ENCODE data around the gene HS2ST1.
A peak's percentile ranks its signal among the peaks of the same experiment; 100 is the strongest.
"Not testable (repeated sequence)": the region's sequence is repeated elsewhere in the genome, so short reads cannot be mapped to it uniquely, and the experiment has no call there.

Gene HS2ST1

GRCh38 chr1:87023326-87023725 lies 108.9 kb downstream of the HS2ST1 start:
- no peak for DNase-seq (ENCODE audit: low read depth in 3 of 3)

- DNase-seq (ENCODE audit: low read depth in 3 of 3), result no peak
These were observed 110.6 kb downstream of the HS2ST1 start for GRCh38 chr1:87024936-87025540.

- DNase-seq (ENCODE audit: low read depth in 3 of 3), result not testable (repeated sequence)
These were observed 113.1 kb downstream of the HS2ST1 start for GRCh38 chr1:87027561-87027960.

GRCh38 chr1:87028576-87028975 lies 114.1 kb downstream of the HS2ST1 start:
- DNase-seq (ENCODE audit: low read depth in 3 of 3), result no peak

DNA sequence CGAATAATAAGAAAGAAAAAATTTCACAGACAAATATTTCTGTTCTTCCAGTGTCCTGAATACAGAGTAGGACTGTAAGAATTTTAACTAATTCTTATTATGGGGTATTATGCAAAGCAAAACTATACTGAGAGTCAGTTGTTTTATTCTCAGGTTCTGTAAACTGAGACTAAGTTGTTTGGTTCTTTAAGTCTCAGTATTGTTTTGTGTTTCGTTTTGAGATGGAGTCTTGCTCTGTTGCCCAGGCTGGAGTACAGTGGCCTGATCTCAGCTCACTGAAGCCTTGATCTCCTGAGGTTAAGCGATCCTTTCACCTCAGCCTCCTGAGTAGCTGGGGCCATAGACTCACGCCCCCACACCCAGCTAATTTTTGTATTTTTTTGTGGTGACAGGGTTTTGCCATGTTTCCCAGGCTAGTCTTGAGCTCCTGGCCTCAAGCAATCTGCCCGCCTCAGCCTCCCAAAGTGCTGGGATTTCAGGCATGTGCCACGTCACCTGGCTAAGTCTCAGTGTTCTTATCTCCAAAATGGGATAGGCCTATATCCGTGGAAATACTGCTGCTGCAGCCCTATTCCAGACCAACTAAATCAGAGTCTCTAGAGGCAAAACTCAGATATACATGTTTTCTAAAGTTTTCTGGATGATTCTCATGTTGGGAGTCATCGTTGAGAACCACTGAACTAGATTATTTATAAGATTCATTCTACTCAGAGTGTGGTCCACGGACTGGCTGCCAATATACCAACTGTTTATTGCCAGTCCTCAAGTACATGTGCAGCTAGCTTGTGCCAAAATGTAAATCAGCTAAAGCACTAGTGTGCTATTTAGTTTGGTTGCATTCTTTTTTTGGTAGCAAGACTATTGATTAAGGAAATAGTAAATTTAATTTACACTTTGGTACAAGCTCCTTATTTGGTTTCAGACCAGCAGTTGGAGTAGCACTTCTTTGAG lies 116.6 kb downstream of the HS2ST1 start:
- DNase-seq (ENCODE audit: low read depth in 3 of 3), result no peak

- no peak for DNase-seq (ENCODE audit: low read depth in 3 of 3)
These were observed 119.9 kb downstream of the HS2ST1 start for GRCh38 chr1:87034351-87034750.

DNA sequence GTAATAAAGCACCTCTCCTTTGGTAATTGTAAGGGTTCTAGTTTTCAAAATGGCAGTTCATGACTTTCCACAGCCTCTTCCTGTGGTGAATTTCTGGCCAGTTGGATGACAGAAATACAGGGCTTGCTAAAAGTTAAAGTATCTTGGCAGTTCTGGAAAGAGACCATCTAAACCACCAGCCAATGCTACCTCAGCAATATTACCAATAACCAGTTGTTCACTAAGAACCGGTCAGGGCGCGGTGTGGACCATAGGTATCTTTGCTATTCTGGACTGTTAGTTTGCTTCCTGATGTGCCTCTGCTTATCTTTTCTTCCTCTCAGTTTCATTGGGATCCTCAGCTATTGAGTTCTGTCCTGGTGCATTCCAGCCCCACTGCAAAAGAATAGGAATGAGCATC lies 124.7 kb downstream of the HS2ST1 start:
- DNase-seq (ENCODE audit: low read depth in 3 of 3), result no peak

GRCh38 chr1:87042111-87042811 lies 127.8 kb downstream of the HS2ST1 start:
- DNase-seq (ENCODE audit: low read depth in 3 of 3), result no peak

- DNase-seq (ENCODE audit: low read depth in 3 of 3), result no peak
These were observed 130.0 kb downstream of the HS2ST1 start for GRCh38 chr1:87044424-87044823.

DNA sequence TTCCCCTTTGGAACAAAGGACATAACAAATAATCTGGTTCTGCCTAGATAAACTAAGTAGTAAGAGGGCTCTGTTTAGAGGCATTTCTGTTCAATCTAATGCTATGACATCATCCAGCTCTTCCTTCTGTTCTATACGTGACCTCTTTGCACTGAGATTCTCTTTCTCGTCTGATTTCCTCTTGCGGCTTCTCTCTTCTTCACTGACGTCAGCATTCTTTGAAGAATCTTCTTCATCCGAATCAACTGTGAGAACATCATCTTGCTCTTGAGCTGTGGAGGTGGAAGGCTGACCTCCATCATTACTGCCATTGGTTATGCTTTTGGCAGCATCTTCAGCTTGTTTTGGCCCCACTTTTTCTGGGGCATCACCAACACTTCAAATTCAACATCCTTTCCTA lies 130.4 kb downstream of the HS2ST1 start:
- no peak for DNase-seq (ENCODE audit: low read depth in 3 of 3)

- DNase-seq (ENCODE audit: low read depth in 3 of 3), result peak; percentile 16 to 46 (median 23)
These were observed 131.4 kb downstream of the HS2ST1 start for GRCh38 chr1:87045761-87046304.

- no peak for DNase-seq (ENCODE audit: low read depth in 3 of 3)
These were observed 132.5 kb downstream of the HS2ST1 start for GRCh38 chr1:87046951-87047350.

DNA sequence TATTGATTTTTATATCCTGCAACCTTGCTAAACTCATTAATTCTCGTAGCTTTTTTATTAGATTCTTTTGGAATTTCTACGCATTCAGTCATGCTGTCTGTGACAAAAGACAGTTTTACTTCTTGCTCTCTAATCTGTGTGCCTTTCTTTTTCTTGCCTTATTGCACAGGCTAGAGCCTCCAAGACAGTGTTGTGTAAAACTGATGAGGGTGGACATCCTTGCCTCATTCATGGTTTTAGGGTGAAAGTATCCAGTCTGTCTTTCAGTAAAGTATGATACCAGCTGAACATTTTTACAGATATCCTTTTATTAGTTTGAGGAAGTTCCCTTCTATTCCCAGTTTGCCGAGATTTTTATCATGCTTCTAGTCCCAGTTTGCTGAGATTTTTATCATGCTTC lies 133.8 kb downstream of the HS2ST1 start:
- no peak for DNase-seq (ENCODE audit: low read depth in 3 of 3)

- DNase-seq (ENCODE audit: low read depth in 3 of 3), result no peak
These were observed 137.5 kb downstream of the HS2ST1 start for GRCh38 chr1:87051965-87052364.

- no peak for DNase-seq (ENCODE audit: low read depth in 3 of 3)
These were observed 138.0 kb downstream of the HS2ST1 start for GRCh38 chr1:87052400-87052799.

DNA sequence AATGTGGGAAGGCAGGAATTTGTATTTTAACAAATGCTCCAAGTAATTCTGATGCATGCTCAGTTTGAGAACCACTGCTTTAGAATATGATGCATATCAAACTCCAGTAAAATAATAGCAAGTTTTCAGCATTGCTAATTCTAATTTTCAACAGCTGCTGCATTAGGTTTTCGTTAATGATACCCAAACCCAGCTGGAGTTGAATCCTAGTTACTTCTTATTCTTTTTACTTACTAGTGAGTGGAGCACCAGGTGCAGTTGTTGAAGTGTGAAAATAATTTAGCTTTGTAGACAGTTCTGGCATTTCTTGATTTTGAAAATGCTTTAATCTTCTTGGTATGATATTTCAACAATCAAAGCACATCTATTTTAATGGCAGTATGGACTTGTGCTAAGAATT lies 138.5 kb downstream of the HS2ST1 start:
- no peak for DNase-seq (ENCODE audit: low read depth in 3 of 3)

- DNase-seq (ENCODE audit: low read depth in 3 of 3), result no peak
These were observed 139.0 kb downstream of the HS2ST1 start for GRCh38 chr1:87053446-87053845.

DNA sequence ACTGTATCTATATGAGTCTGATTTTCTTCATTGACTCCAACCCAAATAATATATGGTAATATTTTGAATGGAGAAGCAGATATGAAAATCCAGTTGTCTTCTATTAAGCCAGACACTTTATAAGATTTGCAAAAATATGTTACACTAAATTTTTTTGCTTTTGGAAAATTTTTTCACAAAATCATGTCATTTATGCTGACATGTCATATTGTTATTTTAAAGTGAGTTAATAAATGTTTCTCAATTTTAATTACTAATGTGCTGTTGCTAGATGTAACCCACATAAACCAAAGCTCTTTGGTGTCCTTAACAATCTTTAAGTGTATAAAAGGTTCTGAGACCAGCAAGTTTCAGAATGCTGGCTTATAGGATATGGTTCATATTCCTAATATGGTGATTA lies 142.5 kb downstream of the HS2ST1 start:
- no peak for DNase-seq (ENCODE audit: low read depth in 3 of 3)

DNA sequence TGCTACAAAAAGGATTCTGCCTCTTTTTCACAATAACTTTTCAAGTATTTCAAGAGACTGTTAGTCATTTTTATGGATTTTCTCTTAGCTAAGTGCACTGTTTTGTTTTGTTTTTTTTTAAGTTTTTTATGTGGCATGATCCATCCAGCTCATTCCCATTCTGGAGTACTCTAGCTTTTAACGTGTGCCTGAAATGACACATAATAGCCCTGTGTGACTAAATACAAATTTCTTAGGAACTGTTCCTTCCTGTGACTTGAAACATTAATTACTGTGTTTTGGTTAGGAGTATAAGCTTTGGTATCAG lies 143.9 kb downstream of the HS2ST1 start:
- DNase-seq (ENCODE audit: low read depth in 3 of 3), result no peak

DNA sequence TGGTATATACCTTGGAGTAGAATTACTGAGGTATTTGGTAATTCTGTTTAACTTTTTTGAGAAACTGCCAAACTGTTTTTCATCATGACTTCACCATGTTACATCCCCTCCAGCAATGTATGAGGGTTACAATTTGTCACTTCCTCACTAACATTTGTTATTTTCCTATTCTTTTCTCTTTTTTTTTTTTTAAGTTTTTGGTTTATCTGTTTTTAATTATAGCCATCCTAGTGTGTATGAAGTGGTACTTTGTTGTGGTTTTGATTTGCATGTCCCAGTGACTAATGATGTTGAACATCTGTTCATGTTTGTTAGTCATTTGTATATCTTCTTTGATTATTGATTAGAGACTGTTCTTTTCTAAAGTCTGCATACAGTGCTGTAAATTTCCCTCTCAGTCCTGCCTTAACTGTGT lies 147.3 kb downstream of the HS2ST1 start:
- DNase-seq (ENCODE audit: low read depth in 3 of 3), result no peak

GRCh38 chr1:87062687-87063086 lies 148.3 kb downstream of the HS2ST1 start:
- DNase-seq (ENCODE audit: low read depth in 3 of 3), result no peak

DNA sequence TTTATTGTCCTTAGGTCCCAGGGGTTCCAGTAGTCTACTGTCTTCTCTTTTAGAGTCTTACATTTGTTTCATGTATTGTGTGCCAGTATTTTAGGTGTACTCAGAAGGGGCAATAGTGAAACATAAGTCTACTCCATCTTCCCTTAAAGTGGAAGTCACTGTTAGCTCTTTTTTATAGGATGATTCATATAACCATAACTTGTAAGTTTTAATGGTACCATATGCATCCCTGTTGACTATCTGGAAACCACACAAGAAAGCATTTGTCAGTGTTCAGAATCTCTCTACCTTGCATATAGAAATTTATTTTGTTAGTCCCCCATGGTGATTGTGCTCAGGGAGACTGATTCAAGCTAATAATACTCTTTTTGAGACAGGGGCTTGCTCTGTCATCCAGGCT lies 149.9 kb downstream of the HS2ST1 start:
- no peak for DNase-seq (ENCODE audit: low read depth in 3 of 3)

DNA sequence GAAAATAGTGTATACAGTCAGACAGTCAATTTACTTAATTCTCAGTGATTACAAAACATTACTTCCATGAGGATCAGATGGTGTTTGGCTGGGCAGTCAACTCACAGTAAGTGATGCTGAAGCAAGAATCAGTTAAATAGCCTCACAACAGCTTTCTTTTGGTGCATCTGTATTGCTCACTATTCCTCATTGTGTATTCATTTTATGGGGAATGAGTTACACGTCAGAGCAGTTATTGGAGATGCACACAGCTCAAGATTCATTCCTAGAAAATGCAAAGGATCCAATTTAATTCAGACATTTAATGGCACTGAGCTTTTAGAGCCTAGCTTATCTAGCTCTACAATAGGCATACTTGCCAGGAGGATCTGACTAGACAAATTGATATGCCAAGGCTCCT lies 150.6 kb downstream of the HS2ST1 start:
- DNase-seq (ENCODE audit: low read depth in 3 of 3), result no peak

Measured in stimulated activated CD4-positive, alpha-beta T cell treated with anti-CD3 and anti-CD28 coated beads, TNF-alpha, amount 100 ng/mL, for 48 hours (primary cell).